Caco-2 (cell line): Measurements from ENCODE around the gene CNEP1R1. TPM values are rescaled to one million over a fixed set of nuclear protein-coding genes. Genes with fewer than 3 reads are reported as not detected.

Source experiments
- BruUV-seq: library from RNA; stranded (reverse); fragments of 400-500 nt; replicated peaks from 2 replicates; lab custom pipeline; 2021; lab: Mats Ljungman, UMichigan
- CTCF ChIA-PET: fragments of 300-600 bp; sonication (Branson Sonifier 250); formaldehyde crosslinking; loops from one replicate; lab custom pipeline; 2022; ENCODE audit warnings: antibody characterized with exemption; lab: Charles Lee
- POLR2A ChIA-PET: fragments of 300-600 bp; sonication (Branson Sonifier 250); formaldehyde crosslinking; loops from one replicate; lab custom pipeline; 2022; ENCODE audit warnings: antibody characterized with exemption; lab: Charles Lee
- DNase-seq, 2 experiments: peaks; one replicate each; pipeline versions ENCODE4 v3.0.0 to v3.0.0-alpha.2; 2020 to 2022
- H3K27me3 ChIP-seq: replicated peaks from 2 replicates; pipeline ENCODE4 v1.6.0; 2011; ENCODE audit warnings: low read length; ENCODE audit not compliant: control insufficient read depth, insufficient read depth
- H3K36me3 ChIP-seq: 2 replicates; pipeline ENCODE4 v1.5.1; 2011; ENCODE audit warnings: low read length; ENCODE audit not compliant: control insufficient read depth, insufficient read depth
- H3K4me1 ChIP-seq: fragments of 250-450 bp; sonication (Bioruptor Pico); 2 replicates; pipeline ENCODE4 v1.5.1; 2020; ENCODE audit warnings: mild to moderate bottlenecking
- H3K4me3 ChIP-seq: 2 replicates; pipeline ENCODE4 v1.5.1; 2011; ENCODE audit warnings: low read depth, mild to moderate bottlenecking, control low read depth, low read length
- H3K9me3 ChIP-seq: fragments of 250-450 bp; sonication (Bioruptor Pico); 2 replicates; pipeline ENCODE4 v1.5.1; 2020; ENCODE audit warnings: mild to moderate bottlenecking, moderate library complexity
- H3K27ac Mint-ChIP-seq: one replicate; pipeline ENCODE4 v1.8.0; 2022; ENCODE audit warnings: mixed read lengths; ENCODE audit not compliant: unreplicated experiment
- H3K27me3 Mint-ChIP-seq: one replicate; pipeline ENCODE4 v1.8.0; 2022; ENCODE audit warnings: mixed read lengths; ENCODE audit not compliant: insufficient read depth, unreplicated experiment
- H3K36me3 Mint-ChIP-seq: one replicate; pipeline ENCODE4 v1.8.0; 2022; ENCODE audit warnings: mild to moderate bottlenecking, mixed read lengths; ENCODE audit not compliant: insufficient read depth, unreplicated experiment
- H3K4me1 Mint-ChIP-seq: one replicate; pipeline ENCODE4 v1.8.0; 2022; ENCODE audit warnings: low read depth, mixed read lengths; ENCODE audit not compliant: unreplicated experiment
- H3K4me3 Mint-ChIP-seq: one replicate; pipeline ENCODE4 v1.8.0; 2022; ENCODE audit warnings: mild to moderate bottlenecking, moderate library complexity, mixed read lengths; ENCODE audit not compliant: unreplicated experiment
- H3K9me3 Mint-ChIP-seq: one replicate; pipeline ENCODE4 v1.8.0; 2022; ENCODE audit warnings: mixed read lengths; ENCODE audit not compliant: unreplicated experiment
- CTCF ChIP-seq, 2 experiments: fragments of 200-600 bp in 1 of 2; IDR thresholded peaks; 1 replicate in 1 of 2; 2 replicates in 1 of 2; pipeline versions ENCODE4 v1.5.1 to v1.8.0; 2011 to 2022; ENCODE audit warnings: antibody characterized with exemption in 1 of 2, control low read depth in 1 of 2, inconsistent platforms in 1 of 2, low read depth in 1 of 2, low read length in 1 of 2, mild to moderate bottlenecking in 1 of 2, moderate library complexity in 1 of 2; ENCODE audit not compliant: insufficient read depth in 1 of 2, severe bottlenecking in 1 of 2, unreplicated experiment in 1 of 2
- intact Hi-C: fragments of 100-400 bp; cut with micrococcal nuclease; formaldehyde crosslinking; loops from one replicate; pipeline ENCODE4 v1.10.0; 2022; ENCODE audit not compliant: unreplicated experiment
- total RNA-seq: library from RNA; stranded (reverse); gene quantifications from 2 replicates; pipeline ENCODE4 v1.2.3, GENCODE V29; 2022

CNEP1R1 gene
- total RNA-seq, 1 experiment from 2014 or later, result 39.4 TPM

- Mint-ChIP-seq H3K9me3 (no peaks in the 10 kb centered on the region), H3K4me1 (no peaks in the 10 kb centered on the region), H3K36me3 (no peaks in the 10 kb centered on the region), H3K27me3 (no peaks in the 10 kb centered on the region), H3K4me3 (no peak overlapping the region), H3K27ac (no peak overlapping the region)
- ChIA-PET CTCF (interaction anchor here (1.0 kb wide), 2 partner anchors 36 to 73 kb away, joined by 3 to 4 read pairs; partner anchors contain the start of gene HEATR3), POLR2A (no interaction called here)
- TF ChIP-seq CTCF (IDR thresholded peaks at IDR 0.05; ENCODE audit: insufficient read depth in 1 of 2, low read depth in 1 of 2, low read length in 1 of 2, severe bottlenecking in 1 of 2, unreplicated experiment in 1 of 2), result no peak
- BruUV-seq, result no TSS peak
- Histone ChIP-seq H3K36me3 (no peaks in the 10 kb centered on the region), H3K4me3 (no peak overlapping the region), H3K27me3 (no peaks in the 10 kb centered on the region; the same call in 1 of the 2 replicates), H3K4me1 (no peaks in the 10 kb centered on the region), H3K9me3 (no peaks in the 10 kb centered on the region)
- DNase-seq, result no peak
- intact Hi-C loops, result no loop called here
Measured at GRCh38 chr16:49993579-49993978, 31.4 kb upstream of the CNEP1R1 start.

GRCh38 chr16:49994006-49994405, 31.0 kb upstream of the CNEP1R1 start:
- Mint-ChIP-seq H3K4me3 (no peak overlapping the region), H3K27ac (no peak overlapping the region), H3K36me3 (no peaks in the 10 kb centered on the region), H3K4me1 (no peaks in the 10 kb centered on the region), H3K27me3 (peaks cover 2% of the 10 kb centered on the region), H3K9me3 (no peaks in the 10 kb centered on the region)
- intact Hi-C loops, result no loop called here
- Histone ChIP-seq H3K4me3 (no peak overlapping the region), H3K4me1 (no peaks in the 10 kb centered on the region), H3K36me3 (no peaks in the 10 kb centered on the region), H3K9me3 (no peaks in the 10 kb centered on the region), H3K27me3 (no peaks in the 10 kb centered on the region; the same call in 1 of the 2 replicates)
- DNase-seq, result no peak
- no TSS peak for BruUV-seq
- TF ChIP-seq CTCF (IDR thresholded peaks at IDR 0.05; ENCODE audit: insufficient read depth in 1 of 2, low read depth in 1 of 2, low read length in 1 of 2, severe bottlenecking in 1 of 2, unreplicated experiment in 1 of 2), result no peak
- CTCF ChIA-PET, result interaction anchor here (0.7 to 1.0 kb wide), 2 partner anchors 72 to 164 kb away, joined by 3 to 4 read pairs; partner anchors contain the start of gene HEATR3
- POLR2A ChIA-PET, result no interaction called here

- H3K27me3 ChIP-seq, result no peaks in the 10 kb centered on the region; the same call in 1 of the 2 replicates
- no peaks in the 10 kb centered on the region for H3K36me3 ChIP-seq
- Mint-ChIP-seq H3K27ac (no peak overlapping the region), H3K27me3 (peaks cover 8% of the 10 kb centered on the region), H3K4me3 (no peak overlapping the region), H3K9me3 (no peaks in the 10 kb centered on the region), H3K36me3 (no peaks in the 10 kb centered on the region), H3K4me1 (no peaks in the 10 kb centered on the region)
- intact Hi-C loops, result no loop called here
- H3K4me1 ChIP-seq, result no peaks in the 10 kb centered on the region
- no peak for DNase-seq
- no TSS peak for BruUV-seq
- ChIA-PET CTCF (no interaction called here), POLR2A (no interaction called here)
- TF ChIP-seq CTCF (IDR thresholded peaks at IDR 0.05; ENCODE audit: insufficient read depth in 1 of 2, low read depth in 1 of 2, low read length in 1 of 2, severe bottlenecking in 1 of 2, unreplicated experiment in 1 of 2), result no peak
- H3K9me3 ChIP-seq, result no peaks in the 10 kb centered on the region
- H3K4me3 ChIP-seq, result no peak overlapping the region
Measured at GRCh38 chr16:49995720-49996119, 29.3 kb upstream of the CNEP1R1 start.
